Posterior cingulate gyrus (tissue), 11 donors: ENCODE measurements around the gene CCND3.
A peak's percentile ranks its signal among the peaks of the same experiment; 100 is the strongest.
"Not testable (repeated sequence)": the region's sequence is repeated elsewhere in the genome, so short reads cannot be mapped to it uniquely, and the experiment has no call there.

Experiments used
- DNase-seq, 10 donors: peaks; one replicate each; pipeline versions ENCODE4 v3.0.0 to v3.0.0-alpha.2; 2020 to 2021; ENCODE audit warnings: mixed read lengths in 3 of 10
- intact Hi-C: fragments of 100-400 bp; cut with DNase I; formaldehyde crosslinking; loops from one replicate; pipeline ENCODE4 v1.15.1; 2023

Gene CCND3

DNA sequence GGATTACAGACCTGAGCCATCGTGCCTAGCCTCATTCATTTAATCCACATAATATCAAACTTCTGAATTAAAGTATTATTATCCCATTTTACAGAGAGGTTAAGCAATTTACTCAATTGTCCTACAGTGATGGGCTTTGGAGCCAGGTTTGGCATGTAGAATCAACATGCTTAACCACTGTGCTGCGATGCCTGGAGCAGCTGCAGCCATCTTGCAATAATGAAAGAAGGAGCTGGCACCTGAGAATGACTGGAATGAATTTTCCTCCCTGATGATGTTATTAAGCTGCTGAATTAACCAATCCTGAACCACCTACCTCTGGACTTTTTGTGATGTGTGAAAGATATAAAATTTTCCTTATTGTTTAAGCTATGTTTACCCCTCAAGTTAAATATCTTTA lies 13.1 kb upstream of the CCND3 start:
- no peak for DNase-seq
- intact Hi-C loops: no loop called here

DNA sequence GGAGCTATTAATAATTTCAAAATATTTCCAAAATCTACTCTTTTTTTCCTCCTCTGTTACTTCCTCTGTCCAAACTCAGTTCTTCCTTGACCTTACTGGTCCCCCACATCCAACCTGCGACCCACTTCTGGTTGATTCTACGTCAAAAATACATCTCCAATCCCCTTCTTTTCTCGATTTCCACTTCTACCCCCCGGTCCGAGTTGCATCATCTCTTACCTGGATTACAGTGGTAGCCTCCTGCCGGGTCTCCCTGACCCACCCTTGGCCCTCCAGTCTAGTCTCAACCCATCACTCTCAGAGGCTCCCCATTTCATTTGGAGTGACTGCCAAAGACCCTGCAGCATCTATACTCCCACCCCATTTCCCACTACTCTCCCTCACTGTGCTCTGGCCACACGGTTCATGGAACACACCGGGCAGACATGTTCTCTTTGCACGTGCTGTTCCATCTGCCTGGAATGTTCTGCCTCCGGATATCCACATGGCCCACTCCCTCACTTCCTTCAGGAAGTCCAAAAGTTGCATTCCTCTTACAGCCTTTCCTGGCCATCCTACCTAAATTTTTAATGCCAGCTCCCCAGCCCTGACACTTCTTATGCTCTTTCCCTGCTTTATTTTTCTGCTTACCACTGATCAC lies 6.1 kb upstream of the CCND3 start:
- intact Hi-C loops: no loop called here
- no peak for DNase-seq

DNA sequence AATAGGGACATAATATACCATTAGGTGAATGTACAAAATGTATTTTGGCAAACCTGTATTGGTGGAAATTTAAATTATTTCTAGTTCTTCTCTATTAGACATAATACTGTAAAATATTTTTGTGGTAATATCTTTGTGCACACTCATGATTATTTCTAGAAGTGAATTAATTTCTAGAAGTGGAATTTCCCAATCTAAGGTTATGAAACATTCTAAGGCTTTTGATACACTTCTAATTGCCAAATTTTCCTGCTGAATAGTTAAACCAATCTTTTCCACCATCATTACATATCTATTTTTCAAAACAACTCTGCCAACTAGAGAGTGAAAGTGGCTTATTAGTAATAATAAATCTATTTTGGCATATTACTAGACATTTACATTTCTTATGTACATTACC lies 1.8 kb upstream of the CCND3 start:
- intact Hi-C loops: no loop called here
- DNase-seq: no peak

DNA sequence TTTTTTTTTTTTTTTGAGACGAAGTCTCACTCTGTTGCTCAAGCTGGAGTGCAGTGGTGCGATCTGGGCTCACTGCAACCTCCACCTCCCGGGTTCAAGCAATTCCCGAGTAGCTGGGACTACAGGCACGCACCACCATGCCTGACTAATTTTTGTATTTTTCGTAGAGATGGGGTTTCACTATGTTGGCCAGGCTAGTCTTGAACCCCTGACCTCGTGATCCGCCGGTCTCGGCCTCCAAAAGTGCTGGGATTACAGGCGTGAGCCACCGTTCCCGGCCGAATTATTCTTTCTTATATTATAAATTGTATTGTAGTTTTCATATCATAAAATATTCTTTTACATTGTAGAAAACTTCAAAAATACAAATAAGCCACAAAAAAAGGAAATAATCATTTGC lies 1.3 kb upstream of the CCND3 start:
- DNase-seq, intact Hi-C loops: not testable (repeated sequence)

DNA sequence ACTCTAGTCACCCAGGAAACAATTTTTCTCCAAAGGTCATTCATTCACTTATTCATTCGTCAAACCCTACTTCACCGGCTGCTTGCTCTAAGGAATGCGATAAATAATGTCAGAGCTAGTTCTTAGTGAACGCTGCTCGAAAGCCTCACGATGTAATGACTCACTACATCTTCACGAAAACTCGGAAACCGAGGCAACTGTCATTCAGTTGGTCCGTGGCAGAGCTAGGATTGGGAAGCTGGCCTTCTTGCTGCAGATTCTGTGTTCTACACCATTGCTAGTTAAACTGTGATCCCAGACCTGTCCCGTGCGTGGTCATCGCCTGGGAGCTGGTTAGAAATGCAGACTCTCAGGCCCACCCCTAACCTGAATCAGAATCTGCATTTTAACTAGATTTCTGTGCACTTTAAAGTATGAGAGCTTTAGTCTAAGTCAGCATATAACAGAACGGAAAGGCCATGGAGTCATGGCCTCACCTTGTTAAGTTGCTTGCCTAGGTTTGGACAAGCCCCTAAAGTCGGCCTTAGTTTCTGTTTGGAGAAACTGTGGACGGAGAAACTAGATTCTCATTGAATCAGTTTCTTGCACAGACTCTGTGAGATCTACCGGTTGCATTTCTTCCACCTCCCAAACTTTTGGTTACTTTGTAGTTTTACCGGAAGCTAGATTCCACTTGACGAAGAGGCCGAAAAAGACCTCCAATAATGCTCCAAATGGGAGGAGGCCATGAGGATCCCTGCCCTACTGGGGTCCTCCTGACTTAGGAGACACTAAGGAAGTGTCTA lies 651 bp upstream of the CCND3 start:
- DNase-seq: no peak
- intact Hi-C loops: no loop called here

DNA sequence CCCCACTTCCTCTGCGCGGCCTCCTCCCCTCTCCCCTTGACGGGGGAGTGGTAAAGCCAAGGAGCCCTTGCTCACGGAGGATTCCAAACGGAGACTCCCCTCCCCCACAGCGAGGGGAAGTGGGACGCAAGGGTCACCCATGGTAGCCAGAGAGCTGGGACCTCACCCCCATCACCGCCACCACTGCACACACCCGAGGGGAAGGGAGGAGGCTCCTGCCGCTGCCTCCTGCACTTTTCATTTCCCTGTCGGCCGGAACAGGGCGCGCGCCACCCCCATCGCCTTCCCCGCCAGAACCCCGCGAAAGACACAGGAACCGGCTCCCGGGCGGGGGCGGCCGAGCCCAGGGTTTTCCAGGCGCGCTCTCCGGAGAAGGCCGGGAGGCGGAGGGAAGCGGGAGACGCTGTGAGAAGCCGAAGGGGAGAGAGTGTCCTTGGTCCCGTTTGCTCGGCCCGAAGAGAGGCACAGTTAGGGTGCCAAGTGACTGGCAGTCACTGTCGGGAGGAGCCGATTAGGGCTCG lies 789 bp downstream of the CCND3 start:
- intact Hi-C loops: loop anchor here (2.0 kb wide), 1 partner anchor 104 kb away; no protein-coding TSS in a partner anchor
- DNase-seq: peak in 9 of 10 donors; percentile 45 to 94 (median 60)

DNA sequence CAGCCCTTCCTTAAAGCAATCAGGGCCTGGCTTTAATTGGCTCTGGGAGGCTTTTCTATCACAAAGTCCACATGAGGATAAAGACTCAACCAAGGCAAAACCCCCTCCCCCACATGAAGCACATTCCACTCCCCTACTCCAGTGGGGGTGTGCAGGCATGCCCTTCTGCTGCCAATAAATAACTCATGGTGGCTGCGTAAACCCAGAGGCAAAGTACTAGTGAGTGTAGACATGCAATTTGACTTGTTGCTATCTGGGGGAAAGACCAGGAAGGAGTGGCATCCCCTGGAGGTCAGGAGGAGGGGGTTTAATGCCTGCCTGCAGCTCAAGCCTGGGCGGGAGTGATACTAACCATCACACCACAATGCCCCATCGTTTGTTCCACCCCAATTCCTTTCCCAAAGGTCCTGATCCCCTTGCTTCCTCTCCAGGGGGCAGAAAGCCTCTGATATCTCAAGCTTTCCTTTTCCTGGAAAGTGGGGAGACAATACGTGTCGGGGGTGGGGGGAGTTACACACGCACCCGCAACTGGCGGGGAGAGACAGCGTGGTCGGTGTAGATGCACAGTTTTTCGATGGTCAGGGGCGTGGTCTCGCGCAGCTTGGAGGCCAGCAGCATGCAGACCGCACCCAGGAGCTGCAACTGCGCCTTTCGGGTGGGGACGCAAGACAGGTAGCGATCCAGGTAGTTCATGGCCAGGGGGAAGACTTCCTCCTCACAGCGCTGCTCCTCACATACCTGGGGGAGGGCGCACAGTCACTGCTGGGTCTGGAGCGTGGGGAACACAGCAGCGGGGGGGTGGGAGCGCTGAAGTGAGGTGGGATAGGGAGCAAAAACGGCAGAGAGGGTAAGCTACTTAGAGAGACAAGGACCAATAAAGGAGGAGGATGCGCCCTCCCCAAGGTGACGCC lies 1.5 kb downstream of the CCND3 start:
- peak in 1 of 10 donors; percentile 83 for DNase-seq
- intact Hi-C loops: loop anchor here (2.0 kb wide), 1 partner anchor 105 kb away; no protein-coding TSS in a partner anchor

DNA sequence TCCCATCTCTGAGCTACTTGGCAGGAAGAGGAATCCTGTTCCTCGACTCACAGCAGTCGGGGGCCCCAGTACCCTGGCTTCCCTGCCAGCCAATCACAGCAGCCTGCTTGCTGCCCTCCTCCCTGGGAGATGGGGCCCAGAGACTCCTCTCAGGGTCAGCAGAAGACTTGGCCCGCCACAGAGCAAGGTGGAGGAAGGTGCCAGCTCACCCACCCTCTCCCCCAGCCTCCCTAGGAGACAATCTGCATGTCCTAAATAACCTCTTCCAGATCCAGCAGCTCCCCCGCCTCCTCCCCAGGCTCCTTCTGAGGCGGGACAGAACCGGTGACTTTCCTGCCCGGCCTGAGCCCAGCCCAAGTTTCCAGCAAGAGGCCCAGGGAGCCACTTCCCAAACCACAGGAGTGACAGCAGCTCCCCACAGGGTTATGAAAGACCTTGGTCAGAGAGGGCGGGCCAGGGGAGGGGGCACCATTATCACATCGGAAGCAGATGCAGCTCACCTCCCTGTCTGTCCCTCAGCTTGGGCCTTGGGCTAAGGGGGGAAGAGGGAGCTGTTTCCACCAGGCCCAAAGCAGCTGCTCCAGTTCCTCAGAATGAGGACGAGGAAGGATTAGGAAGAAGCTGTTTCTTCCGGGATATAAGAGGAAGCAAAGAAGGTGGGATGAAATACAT lies 2.3 kb downstream of the CCND3 start:
- peak in 7 of 10 donors; percentile 19 to 84 (median 34) for DNase-seq
- intact Hi-C loops: no loop called here

DNA sequence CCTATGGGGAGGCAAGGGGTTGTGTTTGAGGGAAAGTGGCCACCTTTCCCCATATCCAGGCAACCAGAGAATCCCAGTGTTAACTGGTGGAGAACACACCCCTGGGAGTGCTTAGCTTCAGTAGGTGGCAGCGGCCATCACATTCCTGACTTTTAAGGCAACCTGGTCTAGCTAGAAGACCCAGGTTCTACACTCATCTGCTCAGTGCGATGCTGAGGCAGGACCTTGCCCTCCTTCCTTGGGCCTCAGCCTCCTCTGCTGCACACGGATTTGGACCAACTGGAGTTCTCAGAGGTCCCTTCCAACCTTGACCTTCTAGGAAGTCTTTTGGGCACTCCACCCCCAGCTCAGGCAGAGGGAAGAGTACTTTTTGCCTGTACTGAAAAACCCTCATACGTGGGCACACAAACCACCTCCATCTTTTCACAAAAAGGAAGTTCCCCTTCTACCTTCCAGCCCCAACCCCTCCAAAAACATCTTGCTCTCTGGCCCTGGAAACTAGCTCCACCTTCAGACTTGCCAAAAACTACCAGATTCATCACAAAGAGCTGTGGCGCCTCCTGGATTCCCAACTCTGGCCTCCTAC lies 2.9 kb downstream of the CCND3 start:
- intact Hi-C loops: no loop called here
- DNase-seq: no peak

DNA sequence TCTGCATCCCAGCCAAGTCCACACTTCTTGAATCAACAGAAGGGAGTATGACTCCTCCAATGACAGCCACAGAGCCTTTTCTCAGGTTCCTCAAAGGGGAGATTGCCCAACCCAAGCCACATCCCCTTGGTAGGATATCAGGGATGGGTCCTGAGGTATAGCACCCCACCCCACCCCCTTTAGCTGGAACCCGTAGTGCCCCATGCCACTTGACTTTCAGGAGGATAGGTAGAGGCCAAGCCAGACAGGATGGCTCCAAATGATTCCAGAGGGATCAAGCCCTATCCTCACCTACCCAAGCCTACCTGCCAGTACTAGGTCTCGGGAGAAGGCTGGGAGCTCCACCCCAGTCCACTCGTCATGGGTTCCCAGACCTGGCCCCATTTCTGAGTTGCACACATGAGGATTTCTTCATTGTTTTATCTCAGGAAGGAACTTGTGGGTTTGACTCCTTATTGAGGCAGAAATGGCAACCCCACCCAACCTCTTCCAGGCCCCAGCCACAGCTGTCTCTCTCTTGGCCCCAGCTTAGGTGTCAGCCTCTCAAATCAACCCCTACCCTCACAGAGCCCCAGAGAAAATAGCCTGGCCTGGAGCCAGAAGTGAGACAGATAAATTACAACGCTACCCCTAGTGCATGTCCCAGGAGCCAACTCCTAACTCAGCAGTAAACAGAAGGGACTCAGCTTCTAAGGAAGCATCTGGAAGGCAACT lies 3.6 kb downstream of the CCND3 start:
- DNase-seq: no peak
- intact Hi-C loops: no loop called here

DNA sequence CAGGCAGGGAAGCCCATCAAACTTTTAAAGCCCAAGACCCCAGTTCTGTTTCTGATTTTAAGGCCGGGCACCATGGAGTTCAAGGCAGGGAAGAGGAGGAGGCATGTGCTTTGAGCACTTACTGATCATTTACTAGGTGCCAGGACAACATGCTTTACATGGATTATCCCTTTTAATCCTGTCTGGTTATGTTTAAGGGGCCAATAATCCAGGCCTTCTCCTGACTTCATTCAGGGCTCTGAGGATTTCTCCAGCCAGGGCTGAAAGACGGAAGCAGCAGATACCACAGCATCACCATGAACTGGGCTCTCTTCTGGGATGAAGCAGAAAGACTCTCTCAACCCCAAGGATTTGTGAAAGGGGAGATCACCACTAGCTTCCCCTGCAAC lies 4.1 kb downstream of the CCND3 start:
- no peak for DNase-seq
- intact Hi-C loops: no loop called here

DNA sequence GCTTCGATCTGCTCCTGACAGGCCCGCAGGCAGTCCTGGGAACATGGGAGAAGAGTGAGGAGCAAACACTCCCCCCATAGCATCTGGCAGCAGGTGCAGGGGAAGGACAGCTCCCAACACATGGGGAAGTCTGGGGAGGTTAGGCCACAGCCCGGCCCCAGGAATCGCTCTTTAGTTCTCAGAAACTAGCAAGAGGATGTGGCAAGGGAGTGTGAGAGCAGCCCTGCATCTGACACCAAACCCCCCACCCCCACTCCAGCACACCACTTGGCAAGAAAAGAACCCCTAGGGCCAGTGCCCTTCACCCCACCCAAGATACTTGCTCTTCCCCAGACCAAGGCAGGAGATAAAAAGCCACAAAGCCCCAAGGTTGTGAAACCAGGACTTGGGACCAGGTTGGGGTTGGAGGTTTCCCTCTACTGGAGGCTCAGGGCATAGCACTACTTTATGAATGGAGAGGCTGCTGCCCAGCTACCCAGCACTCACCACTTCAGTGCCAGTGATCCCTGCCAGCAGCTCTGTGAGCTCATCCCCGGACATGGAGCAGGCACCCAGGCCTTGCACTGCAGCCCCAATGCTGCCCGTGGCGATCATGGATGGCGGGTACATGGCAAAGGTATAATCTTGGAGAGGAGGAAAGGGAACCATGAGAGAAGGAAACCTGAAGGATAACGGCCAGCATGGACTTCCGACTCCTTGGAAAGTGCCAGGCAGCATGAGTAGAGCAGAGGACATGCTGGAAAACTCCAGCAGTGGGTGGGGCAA lies 5.4 kb downstream of the CCND3 start:
- DNase-seq: peak; percentile 67 to 97 (median 74)
- intact Hi-C loops: no loop called here

DNA sequence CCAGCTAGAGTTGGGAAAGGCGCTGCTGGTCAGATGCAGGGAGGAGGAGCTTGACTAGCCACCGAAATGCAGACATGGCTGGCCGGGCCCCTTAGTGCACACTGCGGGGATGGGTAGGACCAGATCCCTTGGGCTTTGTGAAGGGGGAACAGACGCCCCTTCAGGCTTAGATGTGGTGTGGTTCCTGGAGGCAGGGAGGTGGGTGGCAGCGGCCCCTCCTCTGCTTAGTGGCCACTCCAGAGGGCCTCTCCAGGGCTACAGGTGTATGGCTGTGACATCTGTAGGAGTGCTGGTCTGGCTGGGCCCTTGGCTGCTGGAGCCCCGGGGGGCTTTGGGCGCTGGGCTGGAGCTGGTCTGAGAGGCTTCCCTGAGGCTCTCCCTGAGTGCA lies 5.9 kb downstream of the CCND3 start:
- DNase-seq: no peak
- intact Hi-C loops: no loop called here

DNA sequence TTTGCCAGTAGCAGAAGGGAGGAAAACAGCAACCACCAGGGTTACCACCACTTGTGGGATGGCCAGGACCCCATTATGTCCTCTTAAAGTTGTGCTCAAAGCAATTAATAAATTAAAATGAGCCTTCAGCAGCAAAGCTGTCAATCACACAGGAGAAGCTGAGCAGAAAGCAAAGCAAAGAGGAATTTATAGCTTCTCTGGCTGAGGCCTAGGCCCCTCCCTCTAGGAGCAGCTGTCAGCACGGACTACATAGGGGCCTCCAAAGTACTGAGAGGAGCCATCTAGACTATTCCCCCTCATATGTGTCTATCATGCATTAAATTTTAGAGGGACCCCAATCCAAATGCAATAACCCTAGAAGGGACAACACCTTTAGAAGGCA lies 6.4 kb downstream of the CCND3 start:
- intact Hi-C loops: no loop called here
- no peak for DNase-seq

DNA sequence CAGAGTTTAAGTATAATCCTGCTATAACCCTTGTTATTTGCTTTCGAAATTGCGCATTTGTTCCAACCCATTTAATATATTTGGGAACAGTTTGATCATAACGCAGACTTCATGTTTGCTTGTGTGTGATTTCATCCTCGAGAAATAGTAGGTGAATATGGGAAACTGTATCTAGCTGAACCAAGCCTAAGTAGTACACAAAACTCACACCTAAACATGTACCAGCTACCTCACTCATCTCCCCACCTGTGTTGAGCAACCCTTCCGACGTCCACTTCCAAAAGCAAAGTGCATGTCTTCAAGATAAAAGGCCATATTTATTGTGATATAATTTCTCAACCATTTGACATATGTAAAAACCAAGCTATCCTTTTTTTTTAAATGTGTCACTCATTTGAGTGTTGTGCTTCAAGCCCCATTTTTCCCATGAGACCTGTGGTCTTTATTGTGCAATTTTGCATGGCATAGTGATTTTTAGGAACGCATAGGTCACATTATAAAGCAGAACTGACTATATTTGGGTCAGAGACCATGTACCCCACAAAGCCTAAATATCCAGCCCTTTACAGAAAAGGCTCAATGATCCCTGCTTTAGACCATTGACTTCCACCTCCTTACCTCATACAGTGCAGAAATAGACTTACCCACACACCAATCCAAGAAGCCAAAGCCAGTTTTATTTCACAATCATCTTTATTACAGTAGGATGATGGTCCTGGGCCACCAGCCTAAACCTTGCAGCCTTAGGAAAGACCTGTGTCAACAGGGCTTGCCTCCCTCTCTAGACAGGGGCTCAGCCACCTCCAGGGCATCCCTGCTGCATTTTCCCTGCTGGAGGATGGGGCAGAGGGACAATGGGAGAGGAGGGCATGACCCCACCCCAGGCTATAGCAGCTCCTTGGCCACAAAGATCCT lies 7.1 kb downstream of the CCND3 start:
- intact Hi-C loops: loop anchor here (5.0 kb wide), 1 partner anchor 37 kb away; the partner anchor contains the start of gene USP49
- no peak for DNase-seq

DNA sequence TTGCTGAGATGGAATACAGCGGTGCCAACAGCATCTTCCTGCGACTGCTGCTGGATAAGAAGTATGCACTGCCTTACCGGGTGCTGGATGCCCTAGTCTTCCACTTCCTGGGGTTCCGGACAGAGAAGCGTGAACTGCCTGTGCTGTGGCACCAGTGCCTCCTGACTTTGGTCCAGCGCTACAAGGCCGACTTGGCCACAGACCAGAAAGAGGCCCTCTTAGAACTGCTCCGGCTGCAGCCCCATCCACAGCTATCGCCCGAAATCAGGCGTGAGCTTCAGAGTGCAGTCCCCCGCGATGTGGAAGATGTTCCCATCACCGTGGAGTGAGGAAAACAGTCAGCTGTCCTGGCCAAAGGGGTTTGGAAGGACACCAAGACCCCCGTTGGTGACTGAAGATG lies 9.2 kb downstream of the CCND3 start:
- intact Hi-C loops: loop anchor here (5.0 kb wide), 1 partner anchor 35 kb away; the partner anchor contains the start of gene USP49
- DNase-seq: no peak

DNA sequence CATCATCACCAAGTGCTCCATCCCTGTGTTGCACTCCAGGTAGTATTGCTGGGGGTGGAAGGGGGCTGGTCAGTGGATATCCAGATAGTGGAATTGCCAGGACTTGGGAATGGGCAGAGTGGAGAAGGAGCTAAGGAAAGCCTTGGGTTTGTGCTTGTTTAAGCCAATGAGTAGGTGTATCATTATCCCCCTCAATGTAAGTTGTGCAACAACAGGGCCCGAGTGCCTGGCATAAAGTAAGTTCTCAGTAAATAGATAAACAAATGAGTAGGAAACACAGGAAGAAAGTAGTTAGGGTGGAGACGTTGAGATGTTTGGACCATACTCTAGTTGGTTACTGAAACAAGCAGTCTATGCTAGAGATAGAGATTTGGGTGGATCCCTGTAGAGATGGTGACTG lies 9.8 kb downstream of the CCND3 start:
- intact Hi-C loops: loop anchor here (5.0 kb wide), 1 partner anchor 34 kb away; the partner anchor contains the start of gene USP49
- no peak for DNase-seq
